GM12891 (cell line): ENCODE data around the gene CEP41.

Experiments
- PAX5 ChIP-seq: IDR thresholded peaks from 2 replicates; pipeline ENCODE4 v1.6.1; 2011; ENCODE audit warnings: low read length, moderate library complexity, mild to moderate bottlenecking; ENCODE audit not compliant: insufficient read depth, severe bottlenecking
- POLR2A ChIP-seq: IDR thresholded peaks from 2 replicates; pipeline ENCODE4 v1.6.1; 2011; ENCODE audit warnings: low read depth, low read length, control low read depth
- POLR2AphosphoS5 ChIP-seq: IDR thresholded peaks from 2 replicates; pipeline ENCODE4 v1.6.1; 2011; ENCODE audit warnings: low read depth, low read length, control low read depth
- POU2F2 ChIP-seq: IDR thresholded peaks from 2 replicates; pipeline ENCODE4 v1.6.1; 2011; ENCODE audit warnings: low read depth, mild to moderate bottlenecking, control low read depth, low read length, moderate library complexity
- TAF1 ChIP-seq: IDR thresholded peaks from 2 replicates; pipeline ENCODE4 v1.6.1; 2011; ENCODE audit warnings: low read depth, low read length, control low read depth

DNA sequence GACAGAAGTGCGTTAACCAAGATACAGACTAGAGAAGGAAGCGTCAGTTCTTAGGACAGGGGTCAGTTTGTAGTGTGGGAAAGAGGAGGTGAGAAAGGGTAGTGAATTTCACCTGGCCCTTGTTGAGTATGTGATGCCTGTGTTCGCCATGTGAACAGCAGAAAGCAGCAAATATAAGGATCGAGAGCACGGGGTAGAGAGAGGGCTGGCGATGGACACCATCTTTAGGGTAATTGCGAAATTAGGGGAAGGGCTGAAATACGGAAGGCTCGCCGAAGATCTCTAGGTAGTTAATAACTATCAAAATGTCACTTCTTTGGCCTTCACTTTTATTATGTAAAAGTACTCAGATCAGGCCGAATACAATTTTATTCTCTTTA is 44.9 kb upstream of the CEP41 start:
- TF ChIP-seq POLR2A (no peak), POLR2AphosphoS5 (no peak), TAF1 (no peak), POU2F2 (no peak), PAX5 (no peak)
